Measurements from ENCODE around the gene PARD3. TPM values are rescaled to one million over a fixed set of nuclear protein-coding genes. Genes with fewer than 3 reads are reported as not detected.

The PARD3 gene
- total RNA-seq, 2 donors from 2014 or later, result 23.1 to 29.7 TPM

GRCh38 chr10:34488476-34489130 lies 326.5 kb downstream of the PARD3 start:
- no peak for DNase-seq
- no peak for ATAC-seq
- intact Hi-C loops (cut with DNase I), result no loop called here

- intact Hi-C loops (cut with DNase I), result no loop called here
- no peak for ATAC-seq
- no peak for DNase-seq
Measured at GRCh38 chr10:34486008-34486407, 329.1 kb downstream of the PARD3 start.

DNA sequence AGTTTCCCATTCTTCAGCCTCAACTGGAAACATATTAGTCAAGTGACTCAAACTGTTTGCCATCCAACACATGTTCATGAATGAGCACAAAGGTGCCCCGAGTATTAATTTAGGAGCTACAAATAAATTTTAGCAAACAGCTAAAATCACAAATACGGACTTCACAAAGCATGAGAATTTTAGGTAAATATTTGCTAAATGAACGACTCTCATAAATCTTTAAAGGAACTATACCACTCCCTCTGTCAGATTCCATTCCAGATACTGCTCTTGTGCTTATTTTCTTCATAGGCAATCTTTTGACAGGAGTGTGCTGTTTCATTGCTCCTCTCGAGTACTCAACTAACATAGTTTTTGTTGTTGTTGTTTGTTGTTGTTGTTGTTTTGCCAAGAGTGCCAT lies 330.9 kb downstream of the PARD3 start:
- ATAC-seq (no peak), DNase-seq (no peak)
- intact Hi-C loops (cut with DNase I), result no loop called here

DNA sequence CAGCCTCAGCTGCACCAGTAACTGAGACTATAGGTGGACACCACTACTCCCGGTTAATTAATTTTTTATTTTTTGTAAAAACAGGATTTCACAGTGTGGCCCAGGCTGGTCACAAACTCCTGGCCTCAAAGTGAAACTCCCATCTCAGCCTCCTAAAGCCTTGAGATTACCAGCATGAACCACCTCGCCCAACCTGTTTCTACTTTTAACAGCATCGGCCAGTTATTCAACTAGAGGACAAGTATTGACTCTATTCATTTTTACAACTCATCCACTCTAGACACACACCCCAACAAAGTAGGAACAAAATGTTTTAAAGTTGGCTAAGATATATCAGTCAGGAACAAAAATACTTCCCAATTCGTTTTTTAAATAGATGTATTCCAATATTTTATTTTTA lies 334.8 kb downstream of the PARD3 start:
- no peak for ATAC-seq
- intact Hi-C loops (cut with DNase I), result no loop called here
- DNase-seq, result no peak

DNA sequence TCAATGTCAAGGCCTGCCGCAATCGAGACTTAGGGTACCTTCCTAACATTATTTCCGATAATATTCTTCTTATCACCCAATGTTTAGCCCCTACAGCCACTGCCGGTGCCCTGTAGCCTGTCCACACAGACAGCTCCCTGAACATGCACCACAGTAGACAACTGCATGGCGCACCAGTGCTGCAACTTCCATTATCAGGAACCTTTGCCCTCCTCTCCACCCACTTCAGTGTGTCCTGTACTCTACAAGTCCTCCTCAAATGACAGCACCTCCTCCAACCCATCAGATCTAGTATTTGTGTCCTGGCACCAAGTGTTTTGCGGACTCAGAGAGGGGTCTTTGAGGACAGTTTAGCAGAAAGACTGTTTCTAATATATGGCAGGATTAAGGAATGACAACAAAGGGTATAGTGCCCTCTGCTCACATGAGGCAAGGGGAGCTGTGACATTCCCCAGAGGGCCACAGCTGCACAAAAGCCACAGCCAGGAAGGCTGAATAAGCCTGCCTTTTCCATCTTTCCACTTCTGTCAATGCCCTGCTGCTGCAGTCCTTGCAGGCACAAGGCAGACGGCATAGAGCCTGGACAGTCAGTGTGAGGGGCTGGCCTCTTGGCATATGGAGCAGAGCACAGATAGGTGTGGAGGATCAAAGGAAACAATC lies 335.4 kb downstream of the PARD3 start:
- ATAC-seq, result peak; percentile 80

GRCh38 chr10:34477249-34477648 lies 337.8 kb downstream of the PARD3 start:
- DNase-seq (no peak), ATAC-seq (no peak)
- intact Hi-C loops (cut with DNase I), result no loop called here

More for the DNA sequence above, 335.4 kb downstream of the PARD3 start:
- intact Hi-C loops (cut with DNase I), result no loop called here
- peak; percentile 25 for DNase-seq

- intact Hi-C loops (cut with DNase I), result no loop called here
- ATAC-seq, result no peak
- no peak for DNase-seq
Measured at GRCh38 chr10:34476608-34477007, 338.5 kb downstream of the PARD3 start.

- intact Hi-C loops (cut with DNase I), result no loop called here
- no peak for ATAC-seq
- no peak for DNase-seq
Measured at GRCh38 chr10:34475786-34476185, 339.3 kb downstream of the PARD3 start.

DNA sequence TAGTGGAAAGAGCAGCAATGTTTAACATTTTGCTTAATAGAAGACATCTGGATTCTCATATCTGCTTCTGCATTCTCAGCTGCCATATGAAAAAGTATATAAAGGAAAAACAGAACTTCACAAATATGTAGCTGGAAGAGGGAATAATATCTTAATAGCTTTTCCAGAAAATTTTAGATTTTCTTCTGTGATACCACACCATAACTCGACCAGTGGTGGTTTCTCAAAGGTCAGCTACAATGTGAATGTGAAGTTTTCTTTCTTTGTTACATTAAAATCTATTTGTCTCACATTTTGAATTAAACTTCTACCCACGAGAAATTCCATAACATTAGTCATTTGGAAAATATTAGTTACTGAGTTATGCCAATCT lies 339.8 kb downstream of the PARD3 start:
- ATAC-seq (no peak), DNase-seq (no peak)
- intact Hi-C loops (cut with DNase I), result no loop called here

DNA sequence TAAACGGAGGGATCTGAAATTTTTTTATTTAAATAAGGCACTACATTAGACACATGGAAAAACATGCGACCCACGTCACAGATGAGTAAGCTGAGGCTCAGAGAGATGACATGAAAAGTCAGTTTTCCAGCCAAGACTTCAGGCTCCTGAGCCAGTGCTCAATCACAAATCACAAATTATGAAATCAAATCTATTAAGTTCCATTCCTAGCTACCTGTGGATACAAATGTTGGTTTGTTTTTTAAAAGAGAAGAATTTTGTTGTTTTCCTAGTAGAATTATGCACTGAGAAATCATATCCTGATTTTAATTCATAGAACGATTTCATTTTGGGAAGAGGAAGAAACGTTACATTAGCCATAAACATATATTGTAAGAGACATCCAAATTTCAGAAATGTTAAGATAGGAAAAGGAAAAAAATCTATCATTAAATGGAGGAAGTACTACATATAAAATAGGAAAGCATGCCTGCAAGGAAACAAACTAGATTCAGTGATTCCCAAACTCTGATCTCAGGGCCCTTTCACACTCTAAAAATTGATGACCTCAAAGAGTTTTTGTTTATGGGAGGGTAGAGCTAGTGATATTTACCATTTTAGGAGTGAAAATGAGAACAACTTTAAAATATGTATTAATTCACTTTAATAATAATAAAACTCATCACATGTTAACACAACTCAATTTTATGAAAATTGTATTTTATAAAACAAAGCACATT lies 340.4 kb downstream of the PARD3 start:
- intact Hi-C loops (cut with DNase I), result no loop called here
- no peak for ATAC-seq
- no peak for DNase-seq

- DNase-seq, result no peak
- intact Hi-C loops (cut with DNase I), result no loop called here
- peak in 1 of 2 donors; percentile 34 for ATAC-seq
Measured at GRCh38 chr10:34474009-34474376, 341.1 kb downstream of the PARD3 start.

- intact Hi-C loops (cut with DNase I), result no loop called here
- no peak for DNase-seq
- peak in 1 of 2 donors; percentile 27 for ATAC-seq
Measured at GRCh38 chr10:34473174-34474008, 341.7 kb downstream of the PARD3 start.

DNA sequence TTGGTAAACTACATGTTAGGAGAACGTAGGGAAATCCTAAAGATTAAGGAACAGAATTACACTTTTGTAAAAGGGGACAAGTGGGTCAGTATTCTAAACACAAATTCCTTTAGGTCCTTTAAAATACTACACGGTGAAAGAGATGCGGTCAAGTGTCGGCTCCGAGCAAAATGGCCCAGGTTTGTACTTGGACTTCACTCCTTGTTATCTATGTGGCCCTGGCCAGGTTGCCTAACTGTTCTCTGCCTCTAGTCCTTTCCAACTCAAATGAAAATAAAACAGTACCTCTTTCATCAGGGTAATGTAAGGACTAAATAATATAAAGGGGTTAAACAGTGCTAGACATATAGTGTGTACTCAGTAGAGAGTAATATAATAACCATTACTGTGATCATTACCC lies 344.8 kb downstream of the PARD3 start:
- DNase-seq, result no peak
- ATAC-seq, result no peak
- intact Hi-C loops (cut with DNase I), result no loop called here

DNA sequence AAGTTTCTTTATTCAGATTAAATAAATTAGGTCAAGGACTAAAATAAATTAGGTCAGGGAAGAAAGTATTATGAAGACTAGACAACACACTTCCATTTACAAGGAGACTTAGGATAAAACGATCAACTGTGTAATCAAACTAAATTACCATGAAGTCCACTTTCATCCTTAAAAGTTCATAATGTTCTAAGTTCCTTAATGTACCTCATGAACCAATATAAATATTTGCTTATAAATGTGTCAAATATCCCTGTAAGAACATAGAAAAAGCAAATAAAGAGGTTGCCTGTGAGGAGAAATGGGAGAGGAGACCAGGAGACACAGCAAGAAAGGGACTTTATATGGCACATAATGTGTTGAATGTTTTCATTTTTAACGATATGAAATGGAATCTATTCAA lies 345.6 kb downstream of the PARD3 start:
- intact Hi-C loops (cut with DNase I), result no loop called here
- DNase-seq (no peak), ATAC-seq (no peak)

DNA sequence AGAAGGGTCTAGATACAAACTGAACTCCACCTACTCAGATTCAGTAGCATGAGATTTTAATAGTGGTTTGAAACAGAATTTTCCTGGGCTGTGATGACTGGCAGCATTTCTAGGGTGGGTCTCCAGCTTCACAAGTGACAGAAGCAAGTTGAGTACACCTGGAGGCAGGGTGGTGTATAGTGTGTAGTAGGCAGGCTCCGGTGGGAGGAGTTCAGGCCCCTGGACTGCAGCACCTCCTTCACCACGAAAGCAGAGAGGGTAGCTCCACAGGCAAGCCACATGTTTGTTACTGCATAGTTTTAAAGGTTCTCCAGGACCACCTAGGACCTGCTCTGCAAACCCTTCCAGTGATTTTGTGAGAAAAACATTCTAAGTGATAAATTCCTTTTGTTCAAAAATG lies 347.2 kb downstream of the PARD3 start:
- DNase-seq, result no peak
- ATAC-seq, result no peak

DNA sequence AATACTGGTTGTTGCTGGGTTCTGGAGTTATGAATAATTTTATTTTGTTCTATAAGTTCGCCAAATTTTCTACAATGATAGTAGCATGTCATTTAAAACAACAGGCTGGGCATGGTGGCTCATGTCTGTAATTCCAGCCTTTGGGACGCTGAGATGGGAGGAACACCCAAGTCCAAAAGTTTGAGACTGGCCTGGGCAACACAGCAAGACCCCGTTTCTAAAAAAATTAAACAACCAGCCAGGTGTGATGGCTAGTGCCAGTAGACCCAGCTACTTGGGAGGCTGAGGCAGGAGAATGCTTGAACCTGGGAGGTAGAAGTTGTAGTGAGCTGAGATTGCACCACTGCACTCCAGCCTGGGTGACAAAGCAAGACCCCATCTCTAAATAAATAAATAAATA lies 347.7 kb downstream of the PARD3 start:
- intact Hi-C loops (cut with DNase I), result no loop called here
- DNase-seq, result no peak
- ATAC-seq, result no peak

More for the DNA sequence above, 347.2 kb downstream of the PARD3 start:
- intact Hi-C loops (cut with DNase I), result no loop called here

GRCh38 chr10:34465678-34466077 lies 349.4 kb downstream of the PARD3 start:
- DNase-seq, result no peak
- no peak for ATAC-seq
- intact Hi-C loops (cut with DNase I), result no loop called here

GRCh38 chr10:34464591-34464990 lies 350.5 kb downstream of the PARD3 start:
- intact Hi-C loops (cut with DNase I), result no loop called here
- no peak for ATAC-seq
- DNase-seq, result no peak

GRCh38 chr10:34464000-34464399 lies 351.1 kb downstream of the PARD3 start:
- intact Hi-C loops (cut with DNase I), result no loop called here
- ATAC-seq, result no peak
- DNase-seq, result no peak

DNA sequence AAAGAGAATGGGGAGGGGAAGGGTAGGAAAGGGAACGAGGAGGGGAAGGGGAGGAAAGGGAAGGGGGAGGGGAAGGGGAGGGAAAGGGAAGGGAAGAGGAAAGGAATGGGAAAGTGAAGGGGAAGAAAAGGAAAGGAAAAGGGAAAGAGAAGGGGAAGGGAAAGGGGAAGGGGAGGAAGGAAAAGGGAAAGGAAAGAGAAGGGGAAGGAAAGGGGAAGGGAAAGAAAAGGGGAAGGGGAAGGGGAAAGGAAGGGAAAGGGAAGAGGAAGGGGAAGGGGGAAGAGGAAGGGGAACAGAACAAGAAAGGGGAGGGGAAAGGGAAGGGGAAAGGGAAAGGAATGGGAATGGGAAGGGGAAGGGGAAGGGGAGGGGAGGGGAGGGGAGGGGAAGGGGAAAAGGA lies 352.1 kb downstream of the PARD3 start:
- intact Hi-C loops (cut with DNase I), result no loop called here
- ATAC-seq (no peak), DNase-seq (no peak)
